HepG2 (cell line): ENCODE data around the gene GPC6.

Experiments used
- EHMT2 ChIP-seq: fragments of 200-600 bp; sonication (generic); IDR thresholded peaks from 2 replicates; pipeline ENCODE4 v1.7.0; 2017; ENCODE audit warnings: antibody characterized with exemption, low read depth, low read length, borderline replicate concordance
- ELK4 ChIP-seq: sonication (generic); formaldehyde crosslinking; IDR thresholded peaks from 2 replicates; pipeline ENCODE4 v1.9.0; 2021; ENCODE audit warnings: missing genetic modification reagents, borderline replicate concordance
- EP300 ChIP-seq, 3 experiments: sonication (generic) in 1 of 3; formaldehyde crosslinking in 1 of 3; IDR thresholded peaks; 2 replicates each; pipeline versions ENCODE4 v1.5.1 to v1.6.1; 2011 to 2020; ENCODE audit warnings: low read depth in 2 of 3, low read length in 2 of 3, borderline replicate concordance in 1 of 3, improper control_type of control experiment in 1 of 3, mild to moderate bottlenecking in 1 of 3, missing genetic modification reagents in 1 of 3, moderate library complexity in 1 of 3
- HMG20A ChIP-seq: IDR thresholded peaks from 2 replicates; pipeline ENCODE4 v1.6.1; 2016; ENCODE audit warnings: borderline replicate concordance
- POLR2G ChIP-seq: fragments of 200-400 bp; formaldehyde crosslinking; IDR thresholded peaks from 2 replicates; pipeline ENCODE4 v1.6.1; 2018; ENCODE audit warnings: mild to moderate bottlenecking, low read depth, low read length, moderate library complexity
- RAD21 ChIP-seq: fragments of 450-650 bp; formaldehyde crosslinking; IDR thresholded peaks from 2 replicates; pipeline ENCODE4 v1.5.0; 2020; ENCODE audit warnings: mild to moderate bottlenecking
- ZNF766 ChIP-seq: sonication (generic); formaldehyde crosslinking; IDR thresholded peaks from 2 replicates; pipeline ENCODE4 v1.5.0; 2020; ENCODE audit warnings: missing genetic modification reagents, borderline replicate concordance
- ZXDC ChIP-seq: sonication (generic); formaldehyde crosslinking; IDR thresholded peaks from 2 replicates; pipeline ENCODE4 v1.5.0; 2020; ENCODE audit warnings: mild to moderate bottlenecking, missing genetic modification reagents

GRCh38 chr13:93180356-93180969 lies 46.1 kb upstream of the GPC6 start:
- no peak for TF ChIP-seq EHMT2
- no peak for TF ChIP-seq RAD21 (CRISPR knock-in tag)
- no peak for TF ChIP-seq HMG20A
- no peak for TF ChIP-seq EP300 (IDR thresholded peaks at IDR 0.05; ENCODE audit: low read depth in 2 of 2, low read length in 2 of 2)
- TF ChIP-seq EP300 (CRISPR knock-in tag; IDR thresholded peaks at IDR 0.05; ENCODE audit: borderline replicate concordance) = no peak
- TF ChIP-seq ZNF766 (CRISPR knock-in tag) = no peak
- TF ChIP-seq ELK4 (CRISPR knock-in tag) = no peak
- no peak for TF ChIP-seq POLR2G
- TF ChIP-seq ZXDC (CRISPR knock-in tag) = no peak
